Prostate gland (tissue), 2 donors: ENCODE results near the gene GPR87.

Experiments
- CTCF ChIP-seq, 4 experiments: fragments of 200-600 bp in 2 of 4; fragments of 450-650 bp in 2 of 4; sonication (generic) in 2 of 4; IDR thresholded peaks; 1 replicate in 3 of 4; 2 replicates in 1 of 4; pipeline ENCODE4 v1.5.1; 2016 to 2019; ENCODE audit warnings: antibody characterized with exemption in 4 of 4, mild to moderate bottlenecking in 2 of 4, moderate library complexity in 2 of 4
- POLR2A ChIP-seq: fragments of 450-650 bp; IDR thresholded peaks from one replicate; pipeline ENCODE4 v1.6.1; 2016; ENCODE audit warnings: antibody characterized with exemption, mild to moderate bottlenecking
- POLR2AphosphoS5 ChIP-seq: sonication (generic); formaldehyde crosslinking; IDR thresholded peaks from one replicate; pipeline ENCODE4 v1.6.1; 2017; ENCODE audit warnings: antibody characterized with exemption

DNA sequence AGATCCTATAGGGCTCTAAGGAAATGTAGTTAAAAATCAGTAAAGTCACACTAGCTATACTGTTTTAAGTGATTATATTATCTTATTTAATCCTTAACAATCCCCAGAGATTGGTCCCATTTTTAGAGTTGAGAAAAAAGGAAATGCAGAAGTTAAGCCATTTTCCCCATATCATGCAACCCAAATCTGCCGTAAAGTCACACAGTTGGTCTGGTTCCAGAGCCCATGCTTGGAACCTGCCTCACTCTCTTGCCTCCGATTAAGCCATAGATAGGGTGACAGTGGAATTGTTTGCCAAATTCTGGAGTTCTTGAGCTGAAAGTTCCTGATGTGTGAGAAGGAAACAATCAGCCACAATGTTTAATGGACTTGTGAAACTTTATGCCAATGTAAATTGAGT, 15.1 kb upstream of the GPR87 start:
- TF ChIP-seq CTCF (IDR thresholded peaks at IDR 0.05) (no peak), POLR2AphosphoS5 (no peak), POLR2A (no peak)
